Renal pelvis (tissue), 4 donors: Measurements from ENCODE around the gene CYS1. TPM values are rescaled to one million over a fixed set of nuclear protein-coding genes. Genes with fewer than 3 reads are reported as not detected.
"Not testable (repeated sequence)": the region's sequence is repeated elsewhere in the genome, so short reads cannot be mapped to it uniquely, and the experiment has no call there.

ENCODE experiments used
- DNase-seq: peaks from one replicate; pipeline ENCODE4 v3.0.0-alpha.2; 2013
- polyA plus RNA-seq, 3 donors: library from polyadenylated mRNA; unstranded; fragments of 120-200 nt; gene quantifications; one replicate each; pipeline ENCODE4 v1.2.1, GENCODE V29; 2013; ENCODE audit not compliant: insufficient read length in 3 of 3

CYS1 gene
- polyA plus RNA-seq, 3 donors, result 111 to 118 (median 116) TPM

DNA sequence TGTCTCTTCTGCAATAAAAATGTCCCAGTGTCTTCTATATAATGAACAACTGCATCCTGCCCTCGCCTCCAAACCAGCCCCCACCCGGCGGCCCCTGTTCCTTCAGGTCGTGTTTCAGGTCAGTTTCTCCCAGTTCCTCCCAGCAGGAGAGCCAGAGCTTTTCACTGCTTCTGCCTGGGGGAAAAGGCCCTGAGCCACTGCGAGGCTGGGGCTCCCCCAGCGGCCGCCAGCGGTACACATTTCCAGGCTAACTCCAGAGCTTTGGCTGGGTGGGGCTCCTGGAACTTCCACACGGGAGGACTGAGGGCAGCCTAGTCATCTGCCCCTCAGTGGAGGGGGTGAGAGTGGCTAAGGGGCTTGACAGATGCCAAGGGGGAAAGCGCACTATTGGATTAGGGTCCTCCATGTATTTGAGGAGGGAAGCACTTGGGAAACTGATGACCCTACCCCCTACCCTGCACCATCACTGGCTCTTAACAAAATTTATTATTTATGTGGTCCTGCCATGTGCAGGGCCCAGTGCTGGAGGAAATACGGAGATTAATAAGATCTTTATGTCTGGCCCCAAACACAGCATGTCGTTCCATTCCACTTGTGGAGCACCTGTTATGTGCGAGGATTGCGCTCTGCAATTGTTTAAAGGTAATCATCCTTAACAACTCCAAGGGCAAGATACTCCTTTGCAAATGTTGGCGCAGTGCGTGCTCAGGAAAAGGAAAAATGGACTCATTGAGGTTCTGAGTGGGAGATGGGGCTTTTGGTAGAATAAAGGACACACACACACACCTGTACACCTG is 17.3 kb upstream of the CYS1 start:
- DNase-seq, result no peak

DNA sequence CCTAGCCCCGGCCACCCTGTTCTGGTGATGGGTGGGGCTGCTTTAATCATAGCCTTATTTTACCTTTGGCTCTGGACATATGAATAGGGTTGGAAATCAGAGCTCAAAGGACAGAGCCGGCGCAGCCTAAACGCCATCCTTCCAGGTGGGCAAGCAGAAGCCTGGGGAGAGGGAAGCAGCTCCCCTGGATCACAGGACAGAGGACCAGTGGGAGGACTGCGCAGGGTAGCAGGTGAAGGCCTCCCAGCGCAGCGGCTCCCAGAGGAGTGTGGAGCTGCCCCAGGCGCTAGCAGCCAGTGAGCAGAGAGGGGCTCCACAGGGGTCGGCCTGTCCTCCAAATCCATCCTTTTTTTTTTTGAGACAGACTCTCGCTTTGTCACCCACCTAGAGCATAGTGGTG is 16.4 kb upstream of the CYS1 start:
- DNase-seq, result no peak

DNA sequence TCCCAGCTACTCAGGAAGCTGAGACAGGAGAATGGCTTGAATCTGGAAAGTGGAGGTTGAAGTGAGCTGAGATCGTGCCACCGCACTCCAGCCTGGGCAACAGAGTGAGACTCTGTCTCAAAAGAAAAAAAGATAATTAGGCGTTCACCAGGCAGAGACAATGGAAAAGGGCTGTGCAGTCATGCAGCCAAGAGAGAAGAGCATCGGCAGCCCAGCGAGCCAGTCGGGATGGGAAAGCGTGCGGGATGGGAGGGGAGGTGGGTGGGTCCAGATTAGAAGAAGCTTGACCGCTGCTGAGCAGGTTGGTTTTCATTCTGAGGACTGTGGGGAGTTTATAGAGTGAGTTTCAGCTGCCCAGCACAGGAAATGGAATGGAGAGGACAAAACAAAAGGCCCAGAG is 15.0 kb upstream of the CYS1 start:
- no peak for DNase-seq

DNA sequence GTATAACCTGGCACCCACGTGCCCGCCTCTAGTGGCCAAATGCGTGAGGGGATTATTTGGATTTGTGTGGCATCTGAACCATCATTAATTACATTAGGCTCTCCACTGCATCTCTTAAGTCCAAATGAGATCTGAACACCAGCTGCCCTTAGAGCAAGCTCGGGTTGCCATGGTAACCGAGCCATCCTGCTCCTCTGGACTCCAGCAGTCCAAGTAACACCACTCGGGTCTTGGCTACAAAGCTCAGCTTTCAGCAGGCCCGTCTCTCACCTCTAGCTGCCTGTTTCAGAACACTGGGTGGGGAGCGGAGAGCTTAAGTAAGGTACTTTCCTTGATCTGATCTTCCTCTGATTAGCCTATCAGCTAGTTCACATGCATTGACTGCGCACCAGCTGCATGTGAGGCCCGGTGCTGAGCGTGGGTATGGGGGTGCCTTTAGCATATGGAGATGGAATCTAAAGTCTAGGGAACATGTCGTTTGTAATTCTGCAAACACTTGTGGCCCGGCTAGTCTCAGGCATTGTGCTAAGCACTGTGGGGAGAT is 14.1 kb upstream of the CYS1 start:
- DNase-seq, result no peak

DNA sequence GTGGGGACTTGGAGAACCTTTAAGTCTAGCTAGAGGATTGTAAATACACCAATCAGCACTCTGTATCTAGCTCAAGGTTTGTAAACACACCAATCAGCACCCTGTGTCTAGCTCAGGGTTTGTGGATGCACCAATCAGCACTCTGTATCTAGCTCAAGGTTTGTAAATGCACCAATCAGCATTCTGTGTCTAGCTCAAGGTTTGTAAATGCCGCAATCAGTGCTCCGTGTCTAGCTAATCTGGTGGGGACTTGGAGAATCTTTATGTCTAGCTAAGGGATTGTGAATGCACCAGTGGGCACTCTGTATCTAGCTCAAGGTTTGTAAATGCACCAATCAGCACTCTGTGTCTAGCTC is 11.7 kb upstream of the CYS1 start:
- not testable (repeated sequence) for DNase-seq

DNA sequence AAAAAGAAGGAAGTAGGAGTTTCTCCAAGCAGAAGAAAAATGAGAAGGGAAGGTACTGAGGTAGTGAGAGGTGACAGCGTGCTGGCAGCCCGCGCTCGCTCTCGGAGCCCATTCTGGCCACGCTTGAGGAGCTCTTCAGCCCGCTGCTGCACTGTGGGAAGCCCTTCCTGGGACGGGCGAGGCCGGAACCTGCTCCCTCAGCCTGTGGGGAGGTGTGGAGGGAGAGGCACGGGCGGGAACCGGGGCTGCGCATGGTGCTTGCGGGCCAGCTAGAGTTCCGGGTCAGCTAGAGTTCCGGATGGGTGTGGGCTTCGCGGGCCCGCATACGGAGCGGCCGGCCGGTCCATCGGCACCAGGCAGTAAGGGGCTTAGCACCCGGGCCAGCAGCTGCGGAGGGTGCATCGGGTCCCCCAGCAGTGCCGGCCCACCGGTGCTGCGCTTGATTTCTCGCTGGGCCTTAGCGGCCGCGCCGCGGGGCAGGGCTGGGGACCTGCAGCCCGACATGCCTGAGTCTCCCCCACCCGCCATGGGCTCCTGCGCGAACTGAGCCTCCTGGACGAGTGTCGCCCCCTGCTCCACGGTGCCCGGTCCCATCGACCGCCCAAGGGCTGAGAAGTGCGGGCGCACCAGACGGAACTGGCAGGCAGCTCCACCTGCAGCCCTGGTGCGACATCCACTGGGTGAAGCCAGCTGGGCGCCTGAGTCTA is 11.1 kb upstream of the CYS1 start:
- no peak for DNase-seq

DNA sequence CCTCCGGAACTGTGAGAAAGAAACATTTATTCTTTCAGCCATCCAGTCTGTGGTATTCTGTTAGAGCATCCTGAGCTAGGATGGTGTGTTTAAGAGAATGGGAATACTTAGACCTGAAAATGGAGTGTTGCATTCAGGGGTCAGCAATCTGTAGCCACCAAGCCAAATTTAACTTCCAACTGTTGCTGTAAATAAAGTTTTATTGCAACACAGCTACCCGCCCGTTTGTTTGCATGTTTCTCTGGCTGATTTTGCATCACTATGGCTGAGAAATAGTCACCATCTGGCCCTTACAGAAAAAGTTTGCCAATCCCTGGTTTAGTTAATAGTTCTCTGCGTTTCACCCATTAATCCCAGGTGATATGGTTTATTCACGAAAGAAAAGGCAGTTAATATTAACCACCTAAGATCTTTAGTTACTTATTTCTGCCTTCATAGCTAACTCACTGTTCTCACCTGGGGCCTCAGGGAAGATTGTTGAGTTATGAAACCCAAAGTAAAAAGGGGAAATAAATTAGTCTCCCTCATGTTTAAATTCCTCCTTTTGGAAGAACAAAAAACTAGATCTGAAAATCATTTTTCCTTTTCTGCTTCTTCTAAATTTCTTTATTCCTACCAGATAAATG is 9.5 kb upstream of the CYS1 start:
- peak; percentile 46 for DNase-seq

DNA sequence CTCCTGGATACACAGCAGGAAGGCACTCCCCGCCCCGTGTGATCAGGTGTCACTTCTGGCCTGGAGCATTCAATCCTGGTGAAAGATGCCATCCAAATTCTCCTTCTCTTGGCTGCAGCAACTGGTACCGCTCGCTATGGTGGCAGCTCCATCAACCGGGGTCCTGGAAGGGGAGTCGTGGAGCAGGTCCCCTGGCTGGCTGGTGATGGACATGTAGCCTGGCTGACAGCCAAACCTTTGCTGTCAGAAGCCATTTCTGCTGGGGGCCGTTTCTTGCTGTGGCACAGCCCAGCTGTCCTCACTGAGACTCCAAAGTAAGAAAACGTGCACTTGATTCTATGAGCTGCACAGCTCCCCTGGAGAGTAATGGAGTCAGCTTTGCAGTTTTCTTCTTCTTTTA is 7.1 kb upstream of the CYS1 start:
- no peak for DNase-seq

DNA sequence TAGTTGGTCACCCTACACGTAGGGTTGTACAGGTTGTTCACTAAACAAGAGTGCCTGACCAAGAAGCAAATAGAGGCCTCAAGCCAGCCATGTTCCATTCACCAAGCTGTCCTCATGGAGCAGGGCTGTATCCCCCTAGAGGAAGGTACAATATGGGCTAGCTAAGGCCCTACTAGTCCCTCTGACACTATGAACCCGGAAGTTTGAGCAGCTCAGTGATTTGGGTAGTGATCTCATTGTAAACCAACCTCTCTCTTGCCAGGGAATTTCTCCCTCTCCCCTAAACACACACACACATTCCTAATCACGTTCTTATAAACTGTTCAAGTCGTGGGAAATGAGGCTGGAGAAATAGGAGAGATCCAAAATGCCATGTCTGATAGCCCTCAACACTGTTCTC is 6.7 kb upstream of the CYS1 start:
- DNase-seq, result no peak

DNA sequence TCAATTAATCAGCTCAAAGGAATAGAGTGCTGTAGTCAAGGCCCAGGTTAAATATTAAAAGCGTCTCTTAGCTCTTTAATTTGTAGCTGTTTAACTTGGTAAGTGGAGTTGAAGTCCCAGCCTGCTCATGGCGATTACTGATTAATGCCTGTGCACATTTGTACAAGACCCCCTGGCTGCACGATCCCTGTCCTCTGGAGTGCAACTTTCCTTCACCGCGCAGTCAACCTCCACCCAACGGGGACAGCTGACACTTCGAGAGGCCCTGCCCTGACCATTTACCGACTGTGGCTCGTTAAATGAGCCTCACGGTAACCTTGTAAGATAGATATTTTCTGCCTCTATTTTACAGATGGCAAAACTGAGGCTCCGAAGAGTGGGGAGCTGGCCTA is 5.5 kb upstream of the CYS1 start:
- peak; percentile 64 for DNase-seq

DNA sequence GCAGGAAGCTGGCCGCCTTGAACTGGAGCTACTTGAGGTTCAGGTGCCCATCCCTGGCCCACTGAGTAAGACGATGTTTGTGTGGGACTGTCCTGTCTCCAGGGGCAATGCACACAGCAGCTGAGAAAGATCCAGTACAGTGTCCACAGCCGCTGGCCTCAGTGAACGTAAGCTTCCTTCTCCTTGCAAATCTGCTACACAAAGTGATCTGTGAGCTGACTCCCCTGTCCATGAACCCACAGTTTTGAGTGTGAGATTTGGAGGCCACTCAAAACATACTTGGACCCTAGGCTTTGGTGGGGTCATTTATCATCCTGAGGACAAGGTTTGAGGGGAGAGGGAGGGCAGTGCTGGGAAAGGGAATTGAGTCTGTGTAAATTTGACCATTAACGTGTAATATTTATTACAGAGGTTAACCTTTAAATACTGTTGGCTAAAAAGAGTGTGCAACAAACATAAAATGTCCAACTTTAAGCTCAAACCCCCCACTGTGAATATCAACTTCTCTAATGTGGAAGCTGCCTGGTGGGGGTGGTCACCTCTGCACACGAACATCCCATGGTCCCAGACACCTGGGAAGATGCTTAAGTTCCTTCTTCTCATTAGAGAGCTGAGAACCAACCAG is 4.9 kb upstream of the CYS1 start:
- DNase-seq, result no peak

DNA sequence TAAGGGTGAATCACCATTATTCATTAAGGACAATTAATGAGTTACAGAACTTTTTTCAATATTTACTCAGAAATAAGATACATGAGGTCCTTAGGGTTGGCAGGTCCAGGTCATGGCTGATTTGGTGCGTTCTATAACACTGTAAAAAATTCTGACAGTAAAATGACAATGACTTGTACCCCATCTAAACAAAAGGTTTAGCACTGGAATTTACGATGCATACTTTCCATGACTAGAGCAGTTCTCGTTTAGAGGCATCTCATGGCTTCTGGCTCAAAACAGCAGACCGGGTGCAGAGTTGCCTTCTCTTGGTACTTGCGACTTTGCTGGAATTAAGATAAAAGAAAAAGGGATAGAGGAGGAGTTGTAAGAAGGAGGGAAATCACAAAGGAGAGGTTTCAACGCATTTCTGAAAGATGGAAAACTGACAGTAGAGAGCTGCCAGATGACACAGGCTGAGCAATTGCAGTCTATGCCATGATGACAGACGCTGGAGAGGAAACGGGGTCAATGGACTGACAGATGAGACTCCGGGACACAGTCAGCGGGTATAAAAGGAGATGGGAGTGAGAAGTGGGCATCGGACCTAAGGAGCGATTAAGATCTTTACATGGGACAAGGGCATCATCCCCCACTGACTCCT is 4.1 kb upstream of the CYS1 start:
- no peak for DNase-seq

DNA sequence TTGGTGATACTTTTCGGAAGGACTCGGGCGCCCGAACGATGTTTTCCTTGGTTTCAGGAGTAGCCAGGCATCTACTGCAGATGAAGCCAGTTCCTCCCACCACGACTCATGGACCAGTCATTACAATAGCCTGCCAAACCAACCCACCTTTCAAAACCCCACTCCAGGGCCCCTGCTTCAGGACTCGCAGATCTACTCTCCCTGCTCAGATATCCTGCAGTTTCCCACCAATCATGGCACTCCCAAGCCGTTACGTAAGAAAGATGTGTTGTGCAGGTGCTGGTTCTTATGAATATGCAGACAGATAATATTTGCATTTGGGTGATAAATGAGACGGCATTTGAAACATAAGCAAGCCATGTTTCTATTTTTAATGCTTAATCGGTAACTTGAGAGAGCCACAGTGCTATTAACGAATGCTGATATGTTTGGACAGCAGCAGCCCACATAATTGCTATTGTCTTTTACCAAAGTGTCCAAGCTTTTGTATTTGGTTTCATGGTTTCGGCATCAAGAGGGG is 3.5 kb upstream of the CYS1 start:
- no peak for DNase-seq

DNA sequence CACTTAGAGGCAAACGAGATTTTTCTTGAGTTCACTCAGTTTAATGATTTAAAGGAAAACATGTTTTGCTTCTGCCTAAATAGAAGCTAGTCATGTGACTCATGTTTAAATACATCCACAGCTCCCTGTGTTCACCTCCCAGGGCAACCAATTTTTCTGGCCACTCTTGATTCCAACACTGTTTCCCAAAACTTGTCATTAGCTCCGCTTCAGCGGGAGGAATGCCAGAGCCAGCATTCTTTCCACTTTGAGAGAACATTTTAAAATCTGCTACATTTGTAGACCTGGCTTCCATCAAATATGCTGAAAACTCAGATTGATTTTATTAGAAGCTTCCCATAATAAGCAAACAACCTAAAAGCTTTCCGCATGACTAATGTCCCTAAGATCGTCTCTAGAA is 2.8 kb upstream of the CYS1 start:
- DNase-seq, result no peak

DNA sequence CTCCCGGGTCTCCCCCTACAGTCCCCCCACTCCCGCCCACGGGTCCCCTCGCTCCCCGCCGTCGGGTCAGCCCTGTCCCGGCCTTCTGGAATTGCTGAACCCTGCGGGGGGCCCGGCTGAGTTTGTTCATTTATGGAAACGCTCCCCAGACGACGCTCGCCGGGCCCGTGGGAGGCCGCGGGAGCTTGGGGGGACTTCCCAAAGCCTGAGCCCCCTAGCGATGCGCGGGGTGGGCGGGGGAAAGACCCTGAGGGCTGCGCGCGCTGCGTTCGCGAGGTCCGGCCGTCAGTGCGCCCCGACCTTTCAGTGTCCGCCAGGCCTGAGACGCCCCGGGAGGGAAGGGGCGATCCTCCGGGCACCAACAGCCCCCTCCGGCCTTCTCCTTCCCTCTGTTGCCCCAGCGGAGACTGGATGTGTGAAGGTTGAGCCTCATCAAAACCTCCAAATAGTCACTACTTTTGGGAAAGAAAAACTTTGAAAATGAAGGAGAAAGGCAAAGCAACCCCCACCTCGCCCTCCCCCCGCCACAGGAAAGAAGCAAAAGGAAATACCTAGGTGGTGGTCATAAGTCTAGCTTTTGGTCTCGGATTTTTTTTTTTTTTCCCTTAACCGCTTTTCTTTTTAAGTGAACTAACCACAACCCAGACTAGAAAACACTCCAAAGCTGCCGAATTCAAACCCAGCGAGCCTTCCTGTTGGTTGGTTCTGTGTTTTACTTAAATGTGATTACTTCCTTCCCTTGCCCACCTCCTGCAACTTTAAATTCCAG is 509 bp upstream of the CYS1 start:
- DNase-seq, result no peak

DNA sequence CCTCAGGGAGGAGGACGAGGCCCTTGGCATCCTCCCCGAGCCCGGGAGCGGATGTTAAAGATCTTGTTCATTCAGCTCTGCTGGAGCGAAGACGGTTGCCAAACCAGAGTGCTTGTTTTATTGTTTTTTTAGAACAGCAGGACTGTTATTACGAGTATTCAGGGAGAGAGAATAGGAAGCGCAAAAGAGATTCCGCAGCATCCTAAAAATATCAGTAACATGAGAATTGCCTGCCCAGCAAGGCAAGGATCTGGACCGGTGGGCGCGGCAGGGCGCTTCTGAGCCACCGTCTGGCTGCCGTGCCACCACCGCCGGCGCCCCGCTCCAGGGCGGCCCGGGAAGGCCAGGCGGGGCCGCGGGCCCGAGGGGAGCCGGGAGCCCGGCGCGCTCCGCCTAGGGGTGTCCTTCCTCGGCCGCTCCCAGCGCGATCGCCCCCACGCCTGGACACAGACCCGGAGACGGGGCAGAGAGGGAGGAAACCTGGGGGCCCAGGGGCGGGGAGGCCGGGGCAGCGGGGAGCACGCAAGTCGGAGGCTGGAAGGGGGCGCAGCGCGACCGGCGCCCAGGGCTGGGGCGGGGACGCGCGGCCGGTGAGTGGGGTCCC is 843 bp downstream of the CYS1 start:
- peak; percentile 58 for DNase-seq

DNA sequence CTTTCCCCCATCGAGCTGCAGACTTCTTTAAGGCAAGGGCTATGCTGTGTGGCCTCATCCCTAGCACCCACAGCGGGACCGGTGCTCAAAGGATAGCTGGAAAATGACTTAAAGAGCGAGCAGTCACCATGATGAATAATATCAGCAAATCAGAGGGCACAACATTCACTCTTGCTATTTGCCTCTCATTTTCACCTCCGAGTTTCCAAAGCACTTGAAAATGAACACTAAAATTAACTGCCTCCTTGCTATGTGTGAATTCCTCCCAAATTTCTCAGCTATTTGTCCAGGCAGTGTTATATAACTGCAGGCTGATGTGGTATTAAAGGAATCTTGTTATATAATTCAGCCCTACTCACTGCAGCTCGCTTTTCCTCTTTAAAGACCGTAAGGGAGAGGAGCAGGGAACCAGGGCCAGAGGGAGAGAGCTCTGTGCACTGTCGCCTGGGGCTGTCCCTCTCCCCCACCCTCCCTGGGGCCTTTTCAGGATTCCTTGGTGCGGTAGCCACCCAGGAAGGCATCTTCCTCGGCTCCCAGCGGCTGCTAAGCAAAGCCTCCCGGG is 1.4 kb downstream of the CYS1 start:
- DNase-seq, result no peak

DNA sequence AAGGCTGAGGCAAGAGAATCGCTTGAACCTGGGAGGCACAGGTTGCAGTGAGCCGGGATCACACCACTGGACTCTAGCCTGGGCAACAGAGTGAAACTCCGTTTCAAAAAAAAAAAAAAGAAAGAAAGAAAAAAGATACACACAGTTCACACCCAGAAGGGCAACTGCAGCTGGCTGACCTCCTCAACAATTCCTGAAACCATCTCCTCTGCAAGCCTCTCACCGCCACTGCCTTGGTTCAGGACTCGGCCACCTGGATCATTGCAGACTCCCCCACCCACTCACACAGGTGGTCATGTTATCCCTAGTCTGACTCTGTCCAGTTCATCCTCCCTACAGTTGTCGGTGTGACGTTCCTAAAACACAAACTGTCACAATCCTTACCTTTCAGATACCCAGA is 2.2 kb downstream of the CYS1 start:
- DNase-seq, result no peak

DNA sequence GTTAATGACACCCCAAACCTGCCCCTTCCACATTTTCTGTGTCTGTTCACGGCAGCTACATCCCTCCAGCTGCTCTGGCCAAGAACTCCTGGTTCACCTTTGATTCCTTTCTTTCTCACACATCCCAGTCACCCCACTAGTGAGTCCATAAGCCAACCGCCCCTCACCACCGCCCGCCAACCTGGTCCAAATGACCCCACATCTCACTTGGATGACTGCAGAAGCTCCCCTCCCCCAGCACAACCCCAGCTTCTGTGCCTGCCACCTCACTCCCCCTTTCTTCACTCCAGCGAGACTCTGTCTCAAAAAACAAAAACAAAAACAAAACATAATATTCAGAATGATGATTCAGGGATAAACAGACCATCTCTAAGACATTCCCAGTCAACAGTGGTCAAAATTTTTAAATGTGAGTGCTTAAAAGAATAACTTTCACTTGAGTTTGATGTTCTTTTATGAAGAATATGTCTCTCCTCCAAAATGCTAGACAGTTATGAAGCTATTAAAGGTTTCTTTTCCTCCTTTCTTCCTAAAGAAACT is 3.2 kb downstream of the CYS1 start:
- DNase-seq, result no peak

DNA sequence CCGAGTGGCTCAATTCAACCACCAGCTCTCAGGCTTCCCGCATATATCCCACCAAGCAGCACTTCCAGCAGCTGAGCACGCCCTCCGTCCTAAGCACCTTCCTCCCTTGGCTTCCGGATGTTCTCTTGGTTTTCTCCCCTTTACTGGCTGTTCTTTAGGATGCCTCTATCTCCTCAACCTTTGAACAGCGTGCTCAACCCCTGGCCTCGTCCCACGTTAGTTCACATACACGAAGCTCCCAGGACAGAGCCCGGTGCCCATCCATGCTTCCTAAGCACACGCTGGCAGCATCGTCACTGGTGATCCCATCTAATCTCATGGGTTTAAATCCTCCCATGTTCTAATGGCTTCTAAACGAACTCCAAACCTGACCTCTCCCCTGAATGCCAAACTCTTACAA is 3.7 kb downstream of the CYS1 start:
- no peak for DNase-seq
